Peyer's patch (tissue), 4 donors: ENCODE results near the gene CDH23.

Experiments
- POLR2A ChIP-seq, 2 donors: fragments of 450-650 bp; IDR thresholded peaks; one replicate each; pipeline ENCODE4 v1.5.1; 2017; ENCODE audit warnings: antibody characterized with exemption in 2 of 2, mild to moderate bottlenecking in 2 of 2, moderate library complexity in 2 of 2
- TF ChIP-seq, protein P1 (sequence below), 6 experiments: fragments of 450-650 bp in 4 of 6; fragments of 200-600 bp in 2 of 6; sonication (generic) in 1 of 6; IDR thresholded peaks; one replicate each; pipeline ENCODE4 v1.5.1; 2017 to 2019; ENCODE audit warnings: antibody characterized with exemption in 6 of 6, mild to moderate bottlenecking in 3 of 6, moderate library complexity in 1 of 6

DNA sequence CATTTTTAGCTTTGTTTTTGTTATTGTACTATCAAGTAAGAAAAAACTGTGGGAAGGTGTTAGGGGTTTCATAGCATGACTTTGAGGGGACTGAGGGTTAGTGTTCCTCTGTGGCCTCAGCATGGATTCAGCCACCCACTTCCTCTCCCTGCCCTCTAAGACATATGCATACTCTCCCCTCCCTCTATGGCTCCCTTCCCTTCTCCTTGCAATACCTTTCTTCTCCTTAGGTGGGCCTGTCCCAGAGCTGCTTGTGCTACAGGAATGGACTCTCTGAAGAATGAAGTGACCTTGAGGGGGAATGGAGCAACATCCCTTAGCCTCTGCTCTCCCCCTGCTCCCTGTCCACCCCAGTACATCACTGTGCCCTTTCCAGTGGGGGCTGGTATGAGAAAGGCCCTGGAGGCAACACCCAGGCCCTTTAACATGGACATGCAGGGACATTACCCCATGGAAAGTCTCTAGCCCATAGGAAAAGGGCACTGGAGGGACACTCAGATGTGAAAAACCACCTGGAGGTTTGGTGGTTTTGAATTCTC, 22.4 kb downstream of the CDH23 start:
- TF ChIP-seq, protein P1, sequence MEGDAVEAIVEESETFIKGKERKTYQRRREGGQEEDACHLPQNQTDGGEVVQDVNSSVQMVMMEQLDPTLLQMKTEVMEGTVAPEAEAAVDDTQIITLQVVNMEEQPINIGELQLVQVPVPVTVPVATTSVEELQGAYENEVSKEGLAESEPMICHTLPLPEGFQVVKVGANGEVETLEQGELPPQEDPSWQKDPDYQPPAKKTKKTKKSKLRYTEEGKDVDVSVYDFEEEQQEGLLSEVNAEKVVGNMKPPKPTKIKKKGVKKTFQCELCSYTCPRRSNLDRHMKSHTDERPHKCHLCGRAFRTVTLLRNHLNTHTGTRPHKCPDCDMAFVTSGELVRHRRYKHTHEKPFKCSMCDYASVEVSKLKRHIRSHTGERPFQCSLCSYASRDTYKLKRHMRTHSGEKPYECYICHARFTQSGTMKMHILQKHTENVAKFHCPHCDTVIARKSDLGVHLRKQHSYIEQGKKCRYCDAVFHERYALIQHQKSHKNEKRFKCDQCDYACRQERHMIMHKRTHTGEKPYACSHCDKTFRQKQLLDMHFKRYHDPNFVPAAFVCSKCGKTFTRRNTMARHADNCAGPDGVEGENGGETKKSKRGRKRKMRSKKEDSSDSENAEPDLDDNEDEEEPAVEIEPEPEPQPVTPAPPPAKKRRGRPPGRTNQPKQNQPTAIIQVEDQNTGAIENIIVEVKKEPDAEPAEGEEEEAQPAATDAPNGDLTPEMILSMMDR (IDR thresholded peaks at IDR 0.05) = no peak
- no peak for TF ChIP-seq POLR2A (IDR thresholded peaks at IDR 0.05)
